Stromal cell of bone marrow (primary cell): Measurements from ENCODE around the gene STT3B.

Source experiments
- DNase-seq: peaks from one replicate; pipeline ENCODE4 v3.0.0-alpha.2; 2012; ENCODE audit warnings: low read depth

Gene STT3B

GRCh38 chr3:31552103-31552502 is 19.4 kb downstream of the STT3B start:
- no peak for DNase-seq

- no peak for DNase-seq
Measured at GRCh38 chr3:31553258-31553657, 20.5 kb downstream of the STT3B start.

- DNase-seq = no peak
Measured at GRCh38 chr3:31555204-31555603, 22.5 kb downstream of the STT3B start.

- no peak for DNase-seq
Measured at GRCh38 chr3:31559872-31560534, 27.3 kb downstream of the STT3B start.

GRCh38 chr3:31561891-31562290 is 29.2 kb downstream of the STT3B start:
- DNase-seq = no peak

GRCh38 chr3:31562525-31562924 is 29.8 kb downstream of the STT3B start:
- no peak for DNase-seq

GRCh38 chr3:31565288-31565687 is 32.6 kb downstream of the STT3B start:
- no peak for DNase-seq

GRCh38 chr3:31567036-31567435 is 34.3 kb downstream of the STT3B start:
- DNase-seq = no peak

GRCh38 chr3:31568649-31569048 is 35.9 kb downstream of the STT3B start:
- DNase-seq = no peak

- no peak for DNase-seq
Measured at GRCh38 chr3:31571325-31571724, 38.6 kb downstream of the STT3B start.

- DNase-seq = no peak
Measured at GRCh38 chr3:31572236-31573004, 39.7 kb downstream of the STT3B start.

GRCh38 chr3:31573036-31573779 is 40.5 kb downstream of the STT3B start:
- no peak for DNase-seq

- no peak for DNase-seq
Measured at GRCh38 chr3:31575448-31575847, 42.7 kb downstream of the STT3B start.

GRCh38 chr3:31576521-31576920 is 43.8 kb downstream of the STT3B start:
- no peak for DNase-seq

GRCh38 chr3:31577232-31577631 is 44.5 kb downstream of the STT3B start:
- no peak for DNase-seq

GRCh38 chr3:31579828-31580227 is 47.1 kb downstream of the STT3B start:
- DNase-seq = no peak

GRCh38 chr3:31580645-31581044 is 47.9 kb downstream of the STT3B start:
- no peak for DNase-seq

GRCh38 chr3:31581660-31582059 is 48.9 kb downstream of the STT3B start:
- no peak for DNase-seq

GRCh38 chr3:31589228-31589627 is 56.5 kb downstream of the STT3B start:
- no peak for DNase-seq

- no peak for DNase-seq
Measured at GRCh38 chr3:31590650-31591049, 57.9 kb downstream of the STT3B start.

GRCh38 chr3:31592764-31593163 is 60.0 kb downstream of the STT3B start:
- DNase-seq = no peak

- no peak for DNase-seq
Measured at GRCh38 chr3:31596176-31596575, 63.5 kb downstream of the STT3B start.

GRCh38 chr3:31600431-31600830 is 67.7 kb downstream of the STT3B start:
- DNase-seq = no peak
